ENCODE results near the gene SLX4IP. TPM values are rescaled to one million over a fixed set of nuclear protein-coding genes. Genes with fewer than 3 reads are reported as not detected.
A peak's percentile ranks its signal among the peaks of the same experiment; 100 is the strongest.

SLX4IP gene
- total RNA-seq, 3 donors from 2014 or later = 5.7 to 9.7 (median 7.7) TPM

DNA sequence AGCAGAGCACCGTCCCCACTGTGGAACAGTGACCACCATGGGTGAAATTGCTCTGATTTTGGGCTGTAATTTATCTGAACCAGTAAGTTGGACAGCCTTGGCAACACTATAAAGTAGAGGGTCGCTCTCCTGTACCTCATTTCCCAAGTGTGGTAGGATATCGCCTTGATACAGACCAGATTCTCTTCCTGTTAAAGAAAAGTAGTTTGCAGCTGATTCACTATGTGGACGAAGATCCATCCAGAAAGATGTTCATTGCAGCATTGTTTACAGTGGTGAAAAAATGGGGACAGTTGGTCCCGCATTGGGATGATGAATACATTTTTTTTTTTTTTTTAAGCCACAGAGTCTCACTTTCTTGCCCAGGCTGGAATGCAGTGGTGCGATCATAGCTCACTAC, 74.3 kb downstream of the SLX4IP start:
- no peaks in the 10 kb centered on the region for H3K36me3 ChIP-seq (ENCODE audit: low read depth)
- H3K4me1 ChIP-seq (ENCODE audit: low read depth) = peaks cover 22% of the 10 kb centered on the region
- ATAC-seq = no peak
- H3K9me3 ChIP-seq = no peaks in the 10 kb centered on the region
- TF ChIP-seq, protein P1, sequence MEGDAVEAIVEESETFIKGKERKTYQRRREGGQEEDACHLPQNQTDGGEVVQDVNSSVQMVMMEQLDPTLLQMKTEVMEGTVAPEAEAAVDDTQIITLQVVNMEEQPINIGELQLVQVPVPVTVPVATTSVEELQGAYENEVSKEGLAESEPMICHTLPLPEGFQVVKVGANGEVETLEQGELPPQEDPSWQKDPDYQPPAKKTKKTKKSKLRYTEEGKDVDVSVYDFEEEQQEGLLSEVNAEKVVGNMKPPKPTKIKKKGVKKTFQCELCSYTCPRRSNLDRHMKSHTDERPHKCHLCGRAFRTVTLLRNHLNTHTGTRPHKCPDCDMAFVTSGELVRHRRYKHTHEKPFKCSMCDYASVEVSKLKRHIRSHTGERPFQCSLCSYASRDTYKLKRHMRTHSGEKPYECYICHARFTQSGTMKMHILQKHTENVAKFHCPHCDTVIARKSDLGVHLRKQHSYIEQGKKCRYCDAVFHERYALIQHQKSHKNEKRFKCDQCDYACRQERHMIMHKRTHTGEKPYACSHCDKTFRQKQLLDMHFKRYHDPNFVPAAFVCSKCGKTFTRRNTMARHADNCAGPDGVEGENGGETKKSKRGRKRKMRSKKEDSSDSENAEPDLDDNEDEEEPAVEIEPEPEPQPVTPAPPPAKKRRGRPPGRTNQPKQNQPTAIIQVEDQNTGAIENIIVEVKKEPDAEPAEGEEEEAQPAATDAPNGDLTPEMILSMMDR (IDR thresholded peaks at IDR 0.05) = no peak
- no peak for DNase-seq
- intact Hi-C loops (cut with DNase I, micrococcal nuclease) = no loop called here
- H3K4me3 ChIP-seq = no peak overlapping the region

DNA sequence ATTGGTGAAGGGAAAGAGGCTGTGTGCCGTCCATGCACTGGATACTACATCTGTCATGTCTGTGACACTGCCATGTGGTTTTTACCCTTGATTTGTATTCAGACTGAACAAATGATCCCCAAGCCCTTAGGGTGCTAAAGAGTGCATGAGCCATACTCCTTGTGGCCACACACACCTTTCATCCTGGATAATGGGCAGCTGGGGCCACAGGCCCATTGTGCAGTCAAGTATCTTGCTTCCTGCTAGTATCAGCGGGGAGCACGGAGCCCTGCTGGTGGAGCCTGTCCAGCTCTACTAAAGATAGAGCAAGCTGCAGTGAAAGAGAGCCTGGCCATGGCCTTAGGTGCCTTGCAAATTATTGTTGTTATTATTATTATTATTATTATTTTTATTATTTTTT, 75.1 kb downstream of the SLX4IP start:
- TF ChIP-seq, protein P1 (IDR thresholded peaks at IDR 0.05) = no peak
- H3K4me1 ChIP-seq (ENCODE audit: low read depth) = peaks cover 22% of the 10 kb centered on the region

DNA sequence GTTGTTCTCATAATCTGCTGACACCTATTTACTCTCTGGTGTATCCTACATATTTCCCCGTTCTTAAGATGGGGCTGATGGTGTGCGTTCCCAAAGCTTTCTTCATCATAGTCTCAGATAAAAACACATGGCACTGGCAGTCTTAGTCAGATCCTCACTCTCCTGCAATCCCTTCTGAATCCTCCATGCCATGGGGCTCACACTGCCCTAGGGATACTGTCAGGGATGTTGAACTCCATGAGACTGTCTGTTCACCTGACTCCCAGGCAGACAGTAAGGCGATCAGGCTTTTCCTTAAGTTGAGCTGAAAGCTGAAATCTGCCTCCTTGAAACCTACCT, 76.0 kb downstream of the SLX4IP start:
- no peaks in the 10 kb centered on the region for H3K9me3 ChIP-seq
- TF ChIP-seq, protein P1 (IDR thresholded peaks at IDR 0.05) = no peak
- H3K4me3 ChIP-seq = no peak overlapping the region
- H3K4me1 ChIP-seq (ENCODE audit: low read depth) = peaks cover 19% of the 10 kb centered on the region
- DNase-seq (no peak), ATAC-seq (peak; percentile 5)
- no peaks in the 10 kb centered on the region for H3K36me3 ChIP-seq (ENCODE audit: low read depth)
- intact Hi-C loops (cut with DNase I, micrococcal nuclease) = no loop called here

More for the DNA sequence above, 75.1 kb downstream of the SLX4IP start:
- intact Hi-C loops (cut with DNase I, micrococcal nuclease) = no loop called here
- H3K9me3 ChIP-seq = no peaks in the 10 kb centered on the region
- DNase-seq (no peak), ATAC-seq (no peak)
- H3K36me3 ChIP-seq (ENCODE audit: low read depth) = no peaks in the 10 kb centered on the region
- H3K4me3 ChIP-seq = no peak overlapping the region

DNA sequence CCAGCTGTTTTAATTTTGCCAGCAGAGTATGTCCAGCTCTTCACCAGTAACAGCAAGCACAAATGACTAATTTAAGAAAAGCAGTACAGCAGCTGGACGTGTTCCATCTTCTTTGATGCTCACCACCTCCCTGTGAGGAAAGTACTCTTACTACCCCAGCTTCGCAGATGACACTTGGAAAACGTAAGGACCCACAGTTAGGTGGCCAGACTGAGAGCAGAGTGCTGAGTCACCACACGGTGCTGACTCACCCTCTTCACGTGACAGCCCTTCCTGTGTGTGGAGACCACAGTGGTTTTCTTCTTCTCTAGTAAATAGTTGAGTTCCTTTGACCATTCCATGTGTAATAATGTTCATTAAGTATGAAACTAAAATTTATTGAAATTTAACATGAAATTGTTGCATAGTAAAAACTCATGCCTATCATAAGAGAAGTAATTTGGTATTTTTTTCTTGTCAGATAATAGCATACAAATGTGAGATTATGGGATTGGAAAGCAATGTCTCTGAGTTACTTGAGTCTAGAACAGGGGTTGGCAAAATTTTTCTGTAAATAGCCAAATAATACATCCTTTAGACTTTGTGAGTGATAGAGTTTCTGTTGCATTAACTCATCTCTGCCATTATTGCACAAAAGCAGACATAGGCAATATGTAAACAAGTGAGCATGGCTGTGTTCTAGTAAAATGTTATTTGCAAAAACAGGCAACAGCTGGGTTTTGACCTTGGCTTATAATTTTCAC, 76.6 kb downstream of the SLX4IP start:
- no peaks in the 10 kb centered on the region for H3K9me3 ChIP-seq
- intact Hi-C loops (cut with DNase I, micrococcal nuclease) = no loop called here
- no peaks in the 10 kb centered on the region for H3K36me3 ChIP-seq (ENCODE audit: low read depth)
- ATAC-seq = peak; percentile 89
- TF ChIP-seq, protein P1 (IDR thresholded peaks at IDR 0.05) = no peak
- DNase-seq = peak; percentile 57 to 79 (median 78)
- H3K4me3 ChIP-seq = no peak overlapping the region
- H3K4me1 ChIP-seq (ENCODE audit: low read depth) = peaks cover 14% of the 10 kb centered on the region

DNA sequence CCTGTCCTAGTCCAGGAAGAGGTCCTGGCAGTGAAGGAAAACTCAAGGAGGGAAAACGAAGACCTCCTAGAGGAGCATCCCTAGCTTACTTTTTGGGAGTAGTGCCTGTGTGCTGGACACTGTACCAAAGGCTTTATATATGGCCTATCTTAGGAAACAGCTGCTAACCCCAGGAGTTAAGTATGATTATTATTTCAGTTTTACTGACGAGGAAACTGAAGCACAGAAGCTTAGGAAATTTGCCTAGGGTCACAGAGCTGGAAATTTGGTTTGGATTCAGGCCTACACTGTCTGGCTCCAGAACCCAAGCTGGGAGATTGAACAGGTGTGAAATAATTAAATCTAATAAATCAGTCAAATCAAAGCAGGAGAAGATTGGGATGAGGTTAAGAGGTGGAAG, 78.0 kb downstream of the SLX4IP start:
- TF ChIP-seq, protein P1 (IDR thresholded peaks at IDR 0.05) = no peak
- intact Hi-C loops (cut with DNase I, micrococcal nuclease) = no loop called here
- no peak for DNase-seq
- no peaks in the 10 kb centered on the region for H3K36me3 ChIP-seq (ENCODE audit: low read depth)
- no peak overlapping the region for H3K4me3 ChIP-seq
- H3K4me1 ChIP-seq (ENCODE audit: low read depth) = peaks cover 5% of the 10 kb centered on the region
- H3K9me3 ChIP-seq = no peaks in the 10 kb centered on the region
- ATAC-seq = no peak

Measured in mucosa of descending colon (tissue), 3 donors.